Muscle layer of colon (tissue), 2 donors: ENCODE results near the gene F10.
"Not testable (repeated sequence)": the region's sequence is repeated elsewhere in the genome, so short reads cannot be mapped to it uniquely, and the experiment has no call there.

ENCODE experiments used
- H3K27ac ChIP-seq: one replicate; pipeline ENCODE4 v1.7.0; 2013; ENCODE audit warnings: low read depth, mild to moderate bottlenecking, low read length, moderate library complexity
- H3K27me3 ChIP-seq, 2 donors: one replicate each; pipeline ENCODE4 v1.7.0; 2013; ENCODE audit warnings: low read length in 2 of 2, mild to moderate bottlenecking in 2 of 2; ENCODE audit not compliant: insufficient read depth in 2 of 2, control insufficient read depth in 1 of 2
- H3K36me3 ChIP-seq: one replicate; pipeline ENCODE4 v1.7.0; 2013; ENCODE audit warnings: mild to moderate bottlenecking, low read length; ENCODE audit not compliant: insufficient read depth
- H3K4me1 ChIP-seq: one replicate; pipeline ENCODE4 v1.7.0; 2013; ENCODE audit warnings: mild to moderate bottlenecking, low read length; ENCODE audit not compliant: insufficient read depth
- H3K4me3 ChIP-seq, 2 donors: one replicate each; pipeline ENCODE4 v1.7.0; 2013; ENCODE audit warnings: low read length in 2 of 2, low read depth in 1 of 2, mild to moderate bottlenecking in 1 of 2, moderate library complexity in 1 of 2
- H3K9ac ChIP-seq: one replicate; pipeline ENCODE4 v1.7.0; 2013; ENCODE audit warnings: low read length
- H3K9me3 ChIP-seq: one replicate; pipeline ENCODE4 v1.7.0; 2013; ENCODE audit warnings: mild to moderate bottlenecking, low read length
- donor health status: abdominal sarcoma.
- donor health status: Adenocarcinoma of cecum.

Gene F10

DNA sequence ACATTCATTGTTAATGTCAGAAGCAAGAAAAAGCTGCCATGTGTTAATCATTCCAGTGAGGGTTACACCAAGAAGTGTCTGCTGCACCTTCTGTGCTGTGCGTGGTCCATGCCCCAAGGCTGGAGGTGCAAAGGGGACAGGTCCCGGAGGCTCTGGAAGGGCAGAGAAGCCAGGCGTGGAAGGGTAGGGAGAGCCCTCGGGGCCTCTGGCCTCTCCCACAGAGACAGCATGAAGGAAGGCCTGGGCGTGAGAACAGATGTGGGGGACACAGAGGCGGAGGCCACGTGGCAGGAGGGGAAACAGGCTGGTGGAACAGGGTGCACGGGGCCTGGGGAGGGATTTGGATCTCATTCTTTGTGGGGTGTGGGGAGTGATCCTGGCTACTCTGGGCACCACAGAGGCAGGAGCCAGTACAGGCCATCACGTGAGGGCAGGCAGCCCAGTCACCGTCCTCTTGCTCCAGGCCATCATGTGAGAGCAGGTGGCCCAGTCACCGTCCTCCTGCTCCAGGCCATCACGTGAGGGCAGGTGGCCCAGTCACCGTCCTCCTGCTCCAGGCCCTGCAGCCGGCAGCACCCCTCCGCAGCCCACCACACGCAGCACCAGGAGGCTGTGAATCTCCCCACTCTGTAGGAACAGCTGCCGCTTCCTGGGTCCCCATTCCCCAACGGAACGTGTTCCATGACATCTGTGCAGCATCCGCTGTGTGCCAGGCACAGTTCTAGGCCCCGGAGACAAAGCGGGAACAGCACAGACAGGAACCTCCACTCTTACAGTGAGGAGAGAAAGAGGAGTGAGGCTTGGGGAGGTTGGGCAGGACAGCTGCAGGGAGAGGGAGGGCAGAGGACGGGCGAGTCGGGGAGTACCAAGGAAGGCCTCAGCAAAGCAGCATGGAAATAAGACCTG, 27.2 kb upstream of the F10 start:
- no peak overlapping the region for H3K9ac ChIP-seq
- no peaks in the 10 kb centered on the region for H3K4me1 ChIP-seq
- no peaks in the 10 kb centered on the region for H3K9me3 ChIP-seq
- no peak overlapping the region for H3K4me3 ChIP-seq
- H3K27ac ChIP-seq: no peak overlapping the region
- no peaks in the 10 kb centered on the region for H3K36me3 ChIP-seq
- peaks cover 7 to 11% of the 10 kb centered on the region in 2 donors for H3K27me3 ChIP-seq

DNA sequence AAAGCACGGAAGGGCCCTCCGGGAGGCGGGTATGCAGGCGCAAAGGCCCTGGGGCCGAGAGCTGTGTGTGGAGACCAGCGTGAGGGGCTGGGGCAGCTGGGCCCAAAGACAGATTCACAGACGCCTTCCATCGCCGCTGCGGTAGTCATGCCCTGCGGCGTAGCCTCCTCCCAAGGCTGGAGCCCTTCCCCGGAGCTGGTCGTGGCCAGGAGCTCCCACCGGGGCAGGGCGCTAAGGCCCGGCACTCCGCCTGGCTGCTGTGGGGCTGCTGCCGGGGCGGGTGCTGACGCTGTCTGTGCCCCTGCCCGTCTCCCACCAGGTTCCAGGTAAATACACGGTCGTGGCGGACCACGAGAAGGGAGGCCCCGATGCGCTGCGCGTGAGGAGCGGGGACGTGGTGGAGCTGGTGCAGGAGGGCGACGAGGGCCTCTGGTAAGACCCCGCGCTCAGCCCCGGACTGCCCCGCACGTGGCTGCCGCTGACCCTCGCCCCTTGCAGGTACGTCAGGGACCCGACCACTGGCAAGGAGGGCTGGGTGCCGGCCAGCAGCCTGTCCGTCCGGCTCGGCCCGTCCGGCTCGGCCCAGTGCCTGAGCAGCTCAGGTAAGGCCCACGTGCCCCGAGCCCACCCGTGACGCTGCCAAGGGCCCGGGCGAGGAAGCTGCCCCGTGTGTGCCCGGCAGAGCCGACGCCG, 26.4 kb upstream of the F10 start:
- no peaks in the 10 kb centered on the region for H3K36me3 ChIP-seq
- H3K4me3 ChIP-seq: no peak overlapping the region
- H3K27me3 ChIP-seq: peaks cover 7 to 11% of the 10 kb centered on the region in 2 donors
- H3K9me3 ChIP-seq: no peaks in the 10 kb centered on the region
- no peak overlapping the region for H3K27ac ChIP-seq
- no peaks in the 10 kb centered on the region for H3K4me1 ChIP-seq
- no peak overlapping the region for H3K9ac ChIP-seq

DNA sequence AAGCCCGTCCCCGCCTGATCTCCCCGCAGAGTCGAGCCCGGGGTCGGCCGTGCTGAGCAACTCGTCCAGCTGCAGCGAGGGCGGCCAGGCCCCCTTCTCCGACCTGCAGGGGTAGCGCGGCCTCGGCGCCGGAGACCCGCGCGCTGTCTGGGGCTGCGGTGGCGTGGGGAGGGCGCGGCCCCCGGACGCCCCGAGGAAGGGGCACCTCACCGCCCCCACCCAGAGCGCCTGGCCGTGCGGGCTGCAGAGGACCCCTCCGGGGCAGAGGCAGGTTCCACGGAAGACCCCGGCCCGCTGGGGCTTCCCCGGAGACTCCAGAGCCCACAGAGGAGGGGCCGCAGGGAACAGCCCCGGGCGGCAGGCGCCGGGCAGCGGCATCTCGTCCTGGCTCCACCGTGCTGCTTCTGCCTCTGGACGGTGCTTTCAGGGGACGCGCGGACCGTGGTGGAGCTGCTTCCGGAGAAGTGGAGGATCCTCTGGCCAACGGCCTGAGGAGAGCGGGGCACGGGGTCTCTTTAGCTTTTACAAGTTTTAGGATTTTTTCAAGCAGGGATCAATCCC, 25.8 kb upstream of the F10 start:
- no peaks in the 10 kb centered on the region for H3K36me3 ChIP-seq
- H3K4me3 ChIP-seq: no peak overlapping the region
- H3K27me3 ChIP-seq: peaks cover 7 to 11% of the 10 kb centered on the region in 2 donors
- no peaks in the 10 kb centered on the region for H3K9me3 ChIP-seq
- H3K9ac ChIP-seq: no peak overlapping the region
- no peaks in the 10 kb centered on the region for H3K4me1 ChIP-seq
- H3K27ac ChIP-seq: no peak overlapping the region

DNA sequence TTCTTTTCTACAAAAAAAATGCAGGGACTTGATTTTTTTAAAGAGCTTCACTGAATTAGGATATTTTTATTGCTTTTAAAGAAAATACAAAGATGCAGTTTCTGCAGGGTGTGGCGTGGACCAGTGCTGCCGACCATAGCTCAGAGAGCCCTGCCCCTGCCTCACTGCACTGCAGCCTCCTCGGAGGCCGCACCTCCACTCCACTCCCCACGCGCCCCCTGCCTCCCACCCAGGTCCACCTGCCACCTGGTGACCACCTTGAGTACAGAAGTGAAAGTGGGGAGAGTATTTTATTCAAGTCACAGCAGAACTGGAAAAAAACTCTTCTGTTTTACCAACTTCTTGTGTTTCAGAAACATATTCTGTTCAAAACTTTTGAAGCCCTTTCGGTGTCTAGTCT, 24.9 kb upstream of the F10 start:
- Histone ChIP-seq H3K4me1 (no peaks in the 10 kb centered on the region), H3K4me3 (no peak overlapping the region), H3K36me3 (no peaks in the 10 kb centered on the region), H3K27me3 (peaks cover 7 to 11% of the 10 kb centered on the region in 2 donors), H3K9ac (no peak overlapping the region), H3K27ac (no peak overlapping the region), H3K9me3 (no peaks in the 10 kb centered on the region)

DNA sequence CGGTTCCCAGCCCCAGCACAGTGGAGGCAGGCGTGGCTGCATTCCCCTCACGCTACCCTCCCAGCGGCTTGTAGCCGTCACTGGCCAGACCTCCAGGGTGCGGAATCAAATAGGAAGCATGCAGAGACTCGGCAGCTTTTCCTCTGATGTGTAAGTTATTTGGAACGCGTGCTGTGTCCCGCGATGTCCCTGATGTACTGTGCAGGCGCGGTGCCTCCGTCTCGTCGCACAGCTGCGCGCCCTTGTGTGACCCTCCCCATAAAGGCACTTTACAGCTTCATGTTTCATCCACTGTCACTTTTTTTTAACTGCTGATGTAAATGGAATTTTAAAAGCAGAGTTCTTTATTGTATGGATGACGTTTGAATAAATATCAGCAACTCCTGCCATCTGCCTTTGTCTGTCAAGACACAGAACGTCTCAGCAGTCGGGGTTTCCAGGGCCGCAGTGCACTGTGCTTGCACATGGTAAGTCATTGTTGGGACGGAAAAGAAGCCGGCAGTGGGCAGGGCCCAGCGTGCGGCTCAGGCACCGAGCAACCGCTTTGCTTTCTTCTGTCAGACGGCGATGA, 24.4 kb upstream of the F10 start:
- no peak overlapping the region for H3K4me3 ChIP-seq
- no peaks in the 10 kb centered on the region for H3K4me1 ChIP-seq
- H3K27me3 ChIP-seq: peaks cover 7 to 11% of the 10 kb centered on the region in 2 donors
- H3K27ac ChIP-seq: no peak overlapping the region
- no peak overlapping the region for H3K9ac ChIP-seq
- H3K36me3 ChIP-seq: no peaks in the 10 kb centered on the region
- H3K9me3 ChIP-seq: no peaks in the 10 kb centered on the region

DNA sequence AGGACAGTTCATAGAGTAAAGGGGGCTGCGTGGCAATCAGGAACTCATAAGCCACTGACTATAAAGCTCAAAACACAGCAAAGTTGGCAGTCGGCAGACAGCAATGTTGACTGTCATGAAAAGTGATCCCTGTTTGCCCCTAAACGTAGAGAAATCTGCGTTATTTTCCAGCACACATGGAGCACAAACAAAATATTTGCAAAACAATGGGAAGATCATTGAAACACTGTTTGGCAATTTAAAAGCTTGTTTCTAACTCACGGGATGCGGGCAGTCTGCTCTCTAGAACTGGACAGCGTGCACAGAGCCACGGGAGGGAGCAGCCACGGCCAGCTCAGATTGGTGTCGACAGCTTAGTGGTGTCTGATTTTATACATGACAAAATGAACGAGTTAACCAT, 23.5 kb upstream of the F10 start:
- Histone ChIP-seq H3K9me3 (no peaks in the 10 kb centered on the region), H3K27ac (no peak overlapping the region), H3K36me3 (no peaks in the 10 kb centered on the region), H3K4me1 (no peaks in the 10 kb centered on the region), H3K4me3 (no peak overlapping the region), H3K27me3 (peaks cover 7 to 16% of the 10 kb centered on the region in 2 donors), H3K9ac (no peak overlapping the region)

DNA sequence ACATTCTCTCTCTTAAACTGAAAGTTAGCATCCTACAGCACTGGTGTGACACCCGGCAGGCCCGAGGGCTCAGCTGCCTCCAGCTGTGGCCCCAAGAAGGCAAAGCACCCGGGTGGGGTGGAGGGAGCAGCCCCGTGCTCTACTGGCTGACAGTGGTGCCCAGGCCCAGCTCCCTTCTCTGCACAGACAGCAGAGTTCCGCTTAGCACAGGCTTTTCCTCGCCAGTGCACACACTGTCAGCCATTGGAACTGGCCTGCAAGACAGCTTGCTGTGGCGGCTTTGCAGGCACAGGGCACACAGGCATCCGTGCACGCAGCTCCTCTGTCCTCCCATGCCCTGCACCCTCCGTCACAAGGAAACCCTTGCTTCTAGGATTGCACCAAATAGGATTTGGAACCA, 20.3 kb upstream of the F10 start:
- not testable (repeated sequence) for H3K9ac ChIP-seq, H3K4me1 ChIP-seq, H3K27ac ChIP-seq, H3K4me3 ChIP-seq, H3K36me3 ChIP-seq, H3K9me3 ChIP-seq
- peaks cover 7 to 14% of the 10 kb centered on the region in 2 donors for H3K27me3 ChIP-seq

DNA sequence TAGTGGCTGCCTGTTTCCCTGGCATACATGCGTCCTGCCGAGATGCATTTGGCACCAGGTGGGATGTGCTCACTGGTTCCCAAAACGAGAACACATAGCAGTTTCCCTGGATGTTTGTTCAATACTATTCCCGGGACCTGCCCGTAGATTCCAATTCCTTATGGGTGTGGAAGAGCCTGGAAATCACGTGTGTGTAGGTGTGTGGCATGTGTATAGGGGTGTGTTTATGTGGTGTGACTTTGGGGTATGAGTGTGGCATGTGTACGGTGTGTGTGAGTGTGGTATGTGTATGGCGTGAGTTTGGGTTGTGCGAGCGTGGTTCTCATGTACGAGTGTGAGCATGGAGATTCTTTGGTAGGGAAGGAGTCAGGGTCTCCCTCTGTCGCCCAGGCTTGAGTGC, 19.9 kb upstream of the F10 start:
- Histone ChIP-seq H3K9me3 (no peaks in the 10 kb centered on the region), H3K4me1 (no peaks in the 10 kb centered on the region), H3K9ac (no peak overlapping the region), H3K4me3 (no peak overlapping the region), H3K27me3 (peaks cover 7 to 14% of the 10 kb centered on the region in 2 donors), H3K27ac (no peak overlapping the region), H3K36me3 (no peaks in the 10 kb centered on the region)

DNA sequence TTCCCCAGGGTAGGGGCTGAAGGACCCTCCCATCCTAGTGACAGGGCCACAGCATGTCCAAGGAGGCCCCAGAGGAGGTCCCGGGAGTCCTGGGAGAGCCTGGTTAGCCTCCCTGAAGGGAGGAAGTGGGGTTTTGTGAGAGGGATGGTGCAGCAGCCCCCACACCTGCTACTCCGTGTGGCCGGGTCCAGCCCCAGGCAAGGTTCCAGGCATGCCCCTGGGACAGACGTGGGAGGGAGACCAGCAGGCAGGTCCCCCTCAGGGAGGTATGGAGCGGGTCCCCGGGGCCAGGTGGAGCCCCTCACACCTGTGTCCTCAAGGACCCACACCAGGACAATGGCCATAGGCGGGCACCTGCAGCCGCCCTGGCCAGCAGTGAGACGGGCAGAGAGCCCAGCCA, 19.0 kb upstream of the F10 start:
- H3K27me3 ChIP-seq: peaks cover 7 to 10% of the 10 kb centered on the region in 2 donors
- H3K27ac ChIP-seq: no peak overlapping the region

DNA sequence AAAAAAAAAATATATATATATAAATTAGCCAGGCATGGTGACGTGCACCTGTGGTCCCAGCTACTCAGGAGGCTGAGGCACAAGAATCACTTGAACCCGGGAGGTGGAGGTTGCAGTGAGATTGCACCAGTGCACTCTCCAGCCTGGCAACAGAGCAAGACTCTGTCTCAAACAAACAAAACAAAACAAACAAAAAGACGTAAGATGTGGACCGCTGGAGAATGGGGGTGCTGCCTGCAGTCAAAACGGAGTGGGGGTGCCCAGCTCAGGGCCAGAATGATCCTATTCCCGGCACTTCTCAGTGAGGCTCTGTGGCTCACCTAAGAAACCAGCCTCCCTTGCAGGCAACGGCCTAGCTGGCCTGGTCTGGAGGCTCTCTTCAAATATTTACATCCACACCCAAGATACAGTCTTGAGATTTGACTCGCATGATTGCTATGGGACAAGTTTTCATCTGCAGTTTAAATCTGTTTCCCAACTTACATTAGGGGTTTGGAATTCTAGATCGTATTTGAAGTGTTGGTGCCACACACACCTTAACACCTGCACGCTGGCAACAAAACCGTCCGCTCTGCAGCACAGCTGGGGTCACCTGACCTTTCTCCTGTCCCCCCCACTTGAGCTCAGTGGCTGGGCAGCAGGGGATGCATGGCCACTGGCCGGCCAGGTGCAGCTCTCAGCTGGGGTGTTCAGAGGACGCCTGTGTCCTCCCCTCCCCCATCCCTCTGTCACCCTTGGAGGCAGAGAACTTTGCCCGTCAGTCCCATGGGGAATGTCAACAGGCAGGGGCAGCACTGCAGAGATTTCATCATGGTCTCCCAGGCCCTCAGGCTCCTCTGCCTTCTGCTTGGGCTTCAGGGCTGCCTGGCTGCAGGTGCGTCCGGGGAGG, 17.3 kb upstream of the F10 start, which contains the start of gene F7:
Gene F7 (plus strand): TSS at position 760 of the 889 bp plus-strand sequence. CDS start 51 bp downstream, at position 811.
- H3K4me1 ChIP-seq: no peaks in the 10 kb centered on the region
- H3K9me3 ChIP-seq: no peaks in the 10 kb centered on the region
- H3K27me3 ChIP-seq: peaks cover 0 to 22% of the 10 kb centered on the region in 2 donors
- no peak within 1 kb of the TSS for H3K4me3 ChIP-seq
- H3K27ac ChIP-seq: no peak within 1 kb of the TSS
- H3K36me3 ChIP-seq: no peaks in the 10 kb centered on the region
- no peak within 1 kb of the TSS for H3K9ac ChIP-seq

More for the DNA sequence above, 19.0 kb upstream of the F10 start:
- H3K4me3 ChIP-seq: no peak overlapping the region
- H3K36me3 ChIP-seq: no peaks in the 10 kb centered on the region
- no peaks in the 10 kb centered on the region for H3K4me1 ChIP-seq
- H3K9me3 ChIP-seq: no peaks in the 10 kb centered on the region
- H3K9ac ChIP-seq: no peak overlapping the region
